ENCODE data around the gene TAS2R19.
"Not testable (repeated sequence)": the region's sequence is repeated elsewhere in the genome, so short reads cannot be mapped to it uniquely, and the experiment has no call there.

TAS2R19 gene

DNA sequence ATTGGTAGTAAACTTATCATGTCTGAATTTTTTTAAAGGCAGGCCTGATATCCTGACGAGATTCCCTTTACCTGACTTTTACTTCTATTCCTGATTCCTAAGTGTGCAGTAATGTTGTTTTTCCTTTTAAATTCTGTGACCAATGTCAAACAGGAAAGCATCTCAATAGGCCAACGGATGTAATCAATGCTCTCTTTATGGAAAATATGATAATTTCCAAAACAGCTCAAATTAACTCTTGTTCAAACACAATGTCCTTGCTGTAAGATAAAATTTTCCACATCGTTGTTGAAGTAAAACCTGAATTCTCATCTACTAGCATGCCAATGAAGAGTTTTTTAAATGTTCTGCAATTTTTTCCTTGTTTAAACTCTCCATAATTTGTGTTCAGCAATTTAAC is 16.8 kb upstream of the TAS2R19 start:
- no peak overlapping the region for H3K4me3 ChIP-seq (ENCODE audit: low read length)
- H3K27me3 ChIP-seq (ENCODE audit: control insufficient read depth, insufficient read depth, low read length), result no peaks in the 10 kb centered on the region
- no peak overlapping the region for H3K27ac ChIP-seq (ENCODE audit: low read length)
- H3K36me3 ChIP-seq (ENCODE audit: control insufficient read depth, low read depth, low read length), result no peaks in the 10 kb centered on the region
- H3K9me3 ChIP-seq (ENCODE audit: control insufficient read depth, low read depth, low read length), result no peaks in the 10 kb centered on the region
- H3K9ac ChIP-seq (ENCODE audit: low read length), result no peak overlapping the region
- no peaks in the 10 kb centered on the region for H3K4me1 ChIP-seq (ENCODE audit: control insufficient read depth, low read depth, low read length)

DNA sequence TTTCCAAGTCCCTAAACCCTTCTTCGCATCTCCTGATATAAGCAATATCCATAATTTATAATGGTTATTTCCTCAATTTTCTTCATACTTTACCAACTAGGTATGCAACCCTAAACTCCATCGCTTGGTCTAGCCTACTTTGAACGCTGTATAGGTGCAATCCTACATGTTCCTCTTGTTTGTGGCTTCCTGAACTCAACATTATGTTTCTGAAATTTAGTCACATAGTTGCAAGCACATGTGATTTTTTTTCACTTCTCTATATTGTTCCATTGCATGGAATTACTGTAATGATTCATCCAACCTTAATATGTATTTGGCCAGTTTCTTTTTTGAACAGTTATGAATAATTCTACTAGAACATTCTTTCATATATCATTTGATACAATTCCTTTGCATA is 11.5 kb upstream of the TAS2R19 start:
- H3K4me1 ChIP-seq (ENCODE audit: control insufficient read depth, low read depth, low read length); H3K9me3 ChIP-seq (ENCODE audit: control insufficient read depth, low read depth, low read length); H3K9ac ChIP-seq (ENCODE audit: low read length); H3K27me3 ChIP-seq (ENCODE audit: control insufficient read depth, insufficient read depth, low read length); H3K36me3 ChIP-seq (ENCODE audit: control insufficient read depth, low read depth, low read length); H3K27ac ChIP-seq (ENCODE audit: low read length); H3K4me3 ChIP-seq (ENCODE audit: low read length): not testable (repeated sequence)

DNA sequence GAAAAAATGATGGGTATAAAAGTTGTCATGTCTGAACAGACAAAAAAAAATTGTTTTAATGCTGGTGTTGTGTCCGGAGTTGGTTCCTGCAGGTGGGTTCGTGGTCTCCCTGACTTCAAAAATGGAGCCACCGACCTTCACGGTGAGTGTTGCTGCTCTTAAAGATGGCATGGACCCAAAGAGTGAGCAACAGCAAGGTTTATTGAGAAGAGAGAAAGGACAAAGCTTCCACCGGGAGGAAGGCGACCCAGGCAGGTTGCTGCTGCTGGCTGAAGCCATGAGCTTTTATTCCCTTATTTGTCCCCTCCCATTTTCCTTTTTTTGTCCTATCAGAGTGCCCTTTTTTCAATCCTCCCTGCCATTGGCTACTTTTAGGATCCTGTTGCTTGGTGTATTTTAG is 8.9 kb upstream of the TAS2R19 start, which contains the start of gene TAS2R31:
TAS2R31 (minus strand) TSS at position 101 of the 400 bp plus-strand sequence; CDS start at position 29, 72 bp downstream.
- no peaks in the 10 kb centered on the region for H3K27me3 ChIP-seq (ENCODE audit: control insufficient read depth, insufficient read depth, low read length)
- H3K9ac ChIP-seq (ENCODE audit: low read length), result no peak within 1 kb of the TSS
- H3K9me3 ChIP-seq (ENCODE audit: control insufficient read depth, low read depth, low read length), result no peaks in the 10 kb centered on the region
- H3K36me3 ChIP-seq (ENCODE audit: control insufficient read depth, low read depth, low read length), result no peaks in the 10 kb centered on the region
- no peaks in the 10 kb centered on the region for H3K4me1 ChIP-seq (ENCODE audit: control insufficient read depth, low read depth, low read length)
- H3K27ac ChIP-seq (ENCODE audit: low read length), result no peak within 1 kb of the TSS
- no peak within 1 kb of the TSS for H3K4me3 ChIP-seq (ENCODE audit: low read length)

DNA sequence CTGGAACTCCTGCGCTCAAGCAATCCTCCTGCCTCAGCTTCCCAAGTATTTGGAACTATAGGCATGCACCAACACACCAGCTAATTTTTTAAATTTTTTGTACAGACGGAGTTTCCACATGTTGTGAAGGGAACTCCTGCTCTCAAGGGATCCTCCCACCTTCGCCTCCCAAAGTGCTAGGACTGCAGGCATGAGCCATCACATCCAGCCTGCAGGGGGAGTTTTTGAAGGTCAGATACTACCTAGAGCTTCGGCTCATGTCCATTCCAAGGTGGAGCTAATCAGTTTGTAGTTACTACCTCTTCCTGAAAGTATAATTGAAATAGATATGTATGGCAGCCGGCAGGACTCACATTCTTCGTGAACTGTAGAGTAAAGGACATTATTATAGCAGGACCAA is 3.7 kb upstream of the TAS2R19 start:
- Histone ChIP-seq H3K27me3 (ENCODE audit: control insufficient read depth, insufficient read depth, low read length) (no peaks in the 10 kb centered on the region), H3K9ac (ENCODE audit: low read length) (no peak overlapping the region), H3K36me3 (ENCODE audit: control insufficient read depth, low read depth, low read length) (no peaks in the 10 kb centered on the region), H3K9me3 (ENCODE audit: control insufficient read depth, low read depth, low read length) (no peaks in the 10 kb centered on the region), H3K27ac (ENCODE audit: low read length) (no peak overlapping the region), H3K4me3 (ENCODE audit: low read length) (no peak overlapping the region), H3K4me1 (ENCODE audit: control insufficient read depth, low read depth, low read length) (no peaks in the 10 kb centered on the region)

DNA sequence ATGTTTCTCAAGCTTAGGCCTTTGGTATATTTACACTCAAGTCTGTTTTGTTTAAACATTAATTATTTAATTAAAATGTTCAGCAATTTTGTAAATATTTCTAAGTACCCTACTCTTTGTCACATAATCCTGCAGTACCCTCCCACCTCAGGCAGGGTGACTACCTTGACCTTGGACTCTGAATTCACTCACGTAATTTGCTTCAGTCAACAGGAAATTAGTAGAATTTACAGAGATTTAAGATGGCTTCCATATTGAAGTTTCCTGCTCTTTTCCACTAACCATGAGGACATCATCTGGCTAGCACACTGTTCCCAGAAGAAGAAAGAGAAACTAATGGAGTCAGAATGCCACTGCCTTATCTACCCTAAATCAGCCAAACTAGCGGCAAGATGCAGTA is 967 bp upstream of the TAS2R19 start:
- Histone ChIP-seq H3K4me1 (ENCODE audit: control insufficient read depth, low read depth, low read length) (no peaks in the 10 kb centered on the region), H3K4me3 (ENCODE audit: low read length) (no peak overlapping the region), H3K9ac (ENCODE audit: low read length) (no peak overlapping the region), H3K27ac (ENCODE audit: low read length) (no peak overlapping the region), H3K27me3 (ENCODE audit: control insufficient read depth, insufficient read depth, low read length) (no peaks in the 10 kb centered on the region), H3K36me3 (ENCODE audit: control insufficient read depth, low read depth, low read length) (no peaks in the 10 kb centered on the region), H3K9me3 (ENCODE audit: control insufficient read depth, low read depth, low read length) (no peaks in the 10 kb centered on the region)

DNA sequence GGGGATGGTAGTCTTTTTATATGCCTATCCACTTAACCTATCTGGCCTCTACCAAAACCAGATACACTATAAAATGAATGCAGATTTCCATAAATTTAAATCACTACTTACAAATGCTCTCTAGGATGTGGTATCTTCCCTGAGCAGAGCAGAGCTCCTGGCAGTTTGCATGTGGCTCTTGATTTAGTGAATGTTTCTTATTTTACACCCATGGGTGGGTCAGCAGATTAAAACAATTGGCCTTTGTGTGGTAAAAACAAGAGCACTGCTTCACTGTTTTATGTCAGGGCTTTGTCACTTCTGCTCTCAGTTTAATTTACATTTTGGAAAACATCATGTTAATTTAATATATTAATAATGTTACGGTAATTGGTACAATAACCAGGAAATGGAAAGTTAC is 5.5 kb downstream of the TAS2R19 start:
- Histone ChIP-seq H3K36me3 (ENCODE audit: control insufficient read depth, low read depth, low read length) (no peaks in the 10 kb centered on the region), H3K27ac (ENCODE audit: low read length) (no peak overlapping the region), H3K4me3 (ENCODE audit: low read length) (no peak overlapping the region), H3K27me3 (ENCODE audit: control insufficient read depth, insufficient read depth, low read length) (no peaks in the 10 kb centered on the region), H3K9me3 (ENCODE audit: control insufficient read depth, low read depth, low read length) (no peaks in the 10 kb centered on the region), H3K4me1 (ENCODE audit: control insufficient read depth, low read depth, low read length) (no peaks in the 10 kb centered on the region), H3K9ac (ENCODE audit: low read length) (no peak overlapping the region)

DNA sequence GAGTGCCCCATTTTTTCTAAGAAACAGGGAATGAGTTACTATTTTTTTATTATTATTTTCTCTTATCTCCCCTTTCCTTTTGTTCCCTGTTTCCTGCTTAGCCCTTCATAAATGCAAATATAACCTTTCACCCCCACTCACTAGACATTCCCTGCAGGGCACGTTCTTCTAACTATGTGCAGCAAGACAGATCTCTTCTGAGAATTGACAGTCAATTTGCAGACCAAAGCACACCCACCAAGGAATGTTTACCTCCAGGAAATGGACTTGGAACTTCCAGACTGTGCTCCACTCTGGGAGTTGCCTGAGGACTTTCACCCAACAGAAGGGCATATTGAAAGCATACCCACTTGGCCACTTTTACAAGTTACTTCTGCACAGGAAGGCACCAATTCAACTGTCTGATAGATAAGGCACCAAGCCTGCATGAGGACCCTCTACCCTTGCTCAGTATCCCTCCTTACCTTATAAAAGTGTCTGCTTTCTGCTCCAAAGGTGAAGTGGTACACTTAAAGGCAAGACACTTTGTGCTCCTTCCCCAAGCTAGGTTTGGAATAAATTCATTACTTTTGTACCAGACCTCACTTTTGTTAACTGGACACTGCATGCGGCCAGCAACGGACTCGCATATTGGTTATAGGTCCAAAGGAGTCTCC is 6.5 kb downstream of the TAS2R19 start:
- H3K36me3 ChIP-seq (ENCODE audit: control insufficient read depth, low read depth, low read length), result no peaks in the 10 kb centered on the region
- no peak overlapping the region for H3K4me3 ChIP-seq (ENCODE audit: low read length)
- H3K27me3 ChIP-seq (ENCODE audit: control insufficient read depth, insufficient read depth, low read length), result no peaks in the 10 kb centered on the region
- H3K27ac ChIP-seq (ENCODE audit: low read length), result no peak overlapping the region
- no peaks in the 10 kb centered on the region for H3K4me1 ChIP-seq (ENCODE audit: control insufficient read depth, low read depth, low read length)
- no peaks in the 10 kb centered on the region for H3K9me3 ChIP-seq (ENCODE audit: control insufficient read depth, low read depth, low read length)
- H3K9ac ChIP-seq (ENCODE audit: low read length), result no peak overlapping the region

DNA sequence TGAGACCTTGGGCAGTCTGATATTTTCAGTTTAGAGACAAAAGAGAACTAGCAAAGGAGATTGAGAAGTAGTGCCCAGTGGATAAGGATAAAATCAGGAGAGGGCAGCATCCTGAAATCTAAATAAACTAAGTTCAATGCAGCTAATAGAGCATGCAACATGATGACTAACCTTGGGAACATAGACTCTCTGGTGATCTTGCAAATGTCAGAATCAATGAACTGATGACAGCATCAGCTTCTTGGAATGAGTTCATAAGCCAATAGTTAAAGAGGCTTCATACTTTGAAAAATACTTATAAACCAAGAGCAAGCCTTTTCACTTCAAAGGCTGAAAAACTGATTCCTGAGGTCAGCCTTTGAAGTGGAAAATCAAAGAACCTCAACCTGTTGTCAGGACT is 8.2 kb downstream of the TAS2R19 start:
- no peaks in the 10 kb centered on the region for H3K27me3 ChIP-seq (ENCODE audit: control insufficient read depth, insufficient read depth, low read length)
- no peak overlapping the region for H3K9ac ChIP-seq (ENCODE audit: low read length)
- no peaks in the 10 kb centered on the region for H3K9me3 ChIP-seq (ENCODE audit: control insufficient read depth, low read depth, low read length)
- H3K27ac ChIP-seq (ENCODE audit: low read length), result no peak overlapping the region
- no peak overlapping the region for H3K4me3 ChIP-seq (ENCODE audit: low read length)
- H3K4me1 ChIP-seq (ENCODE audit: control insufficient read depth, low read depth, low read length), result no peaks in the 10 kb centered on the region
- H3K36me3 ChIP-seq (ENCODE audit: control insufficient read depth, low read depth, low read length), result no peaks in the 10 kb centered on the region

DNA sequence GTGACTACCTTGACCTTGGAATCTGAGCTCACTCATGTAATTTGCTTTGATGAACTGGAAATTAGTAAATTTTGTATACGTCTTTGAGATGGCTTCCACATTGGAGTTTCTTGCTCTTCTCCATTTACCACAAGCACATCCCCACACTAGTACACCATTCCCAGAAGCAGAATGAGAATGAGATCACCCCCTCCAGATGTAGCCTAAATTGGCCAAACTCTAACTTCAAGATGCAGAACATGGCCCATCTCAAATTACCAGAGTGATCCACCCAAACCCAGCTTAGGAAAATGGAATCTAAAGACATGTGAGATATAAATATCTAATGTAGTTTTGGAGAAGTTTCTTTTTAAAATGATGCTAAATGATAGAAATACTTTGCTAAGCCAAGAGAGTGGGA is 14.8 kb downstream of the TAS2R19 start:
- H3K27me3 ChIP-seq (ENCODE audit: control insufficient read depth, insufficient read depth, low read length), result no peaks in the 10 kb centered on the region
- H3K27ac ChIP-seq (ENCODE audit: low read length), result no peak overlapping the region
- no peaks in the 10 kb centered on the region for H3K4me1 ChIP-seq (ENCODE audit: control insufficient read depth, low read depth, low read length)
- no peak overlapping the region for H3K9ac ChIP-seq (ENCODE audit: low read length)
- no peak overlapping the region for H3K4me3 ChIP-seq (ENCODE audit: low read length)
- no peaks in the 10 kb centered on the region for H3K36me3 ChIP-seq (ENCODE audit: control insufficient read depth, low read depth, low read length)
- no peaks in the 10 kb centered on the region for H3K9me3 ChIP-seq (ENCODE audit: control insufficient read depth, low read depth, low read length)

DNA sequence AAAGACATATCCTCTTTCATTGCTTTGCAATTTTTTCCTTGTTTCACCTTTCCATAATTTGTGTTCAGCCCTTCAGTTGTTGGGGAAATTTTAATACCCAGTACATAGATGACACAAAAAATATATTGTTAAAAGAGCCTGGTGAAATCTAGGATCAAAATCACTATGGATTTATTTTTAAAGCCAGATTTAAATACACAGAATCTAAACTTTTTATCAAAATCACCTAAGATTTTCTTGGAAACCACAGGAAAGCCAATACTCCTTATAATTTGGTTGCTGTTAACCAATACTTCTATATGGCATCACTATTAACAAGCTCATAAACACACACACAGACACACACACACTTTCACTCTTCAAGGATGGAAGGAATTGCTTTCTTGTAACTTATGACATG is 24.2 kb downstream of the TAS2R19 start, which contains the start of gene TAS2R20:
TAS2R20 (minus strand) TSS at position 101 of the 400 bp plus-strand sequence. CDS start 429 bp downstream, outside the sequence.
- Histone ChIP-seq H3K4me1 (ENCODE audit: control insufficient read depth, low read depth, low read length) (no peaks in the 10 kb centered on the region), H3K27me3 (ENCODE audit: control insufficient read depth, insufficient read depth, low read length) (no peaks in the 10 kb centered on the region), H3K27ac (ENCODE audit: low read length) (no peak within 1 kb of the TSS), H3K4me3 (ENCODE audit: low read length) (no peak within 1 kb of the TSS), H3K9ac (ENCODE audit: low read length) (no peak within 1 kb of the TSS), H3K9me3 (ENCODE audit: control insufficient read depth, low read depth, low read length) (no peaks in the 10 kb centered on the region), H3K36me3 (ENCODE audit: control insufficient read depth, low read depth, low read length) (no peaks in the 10 kb centered on the region)

DNA sequence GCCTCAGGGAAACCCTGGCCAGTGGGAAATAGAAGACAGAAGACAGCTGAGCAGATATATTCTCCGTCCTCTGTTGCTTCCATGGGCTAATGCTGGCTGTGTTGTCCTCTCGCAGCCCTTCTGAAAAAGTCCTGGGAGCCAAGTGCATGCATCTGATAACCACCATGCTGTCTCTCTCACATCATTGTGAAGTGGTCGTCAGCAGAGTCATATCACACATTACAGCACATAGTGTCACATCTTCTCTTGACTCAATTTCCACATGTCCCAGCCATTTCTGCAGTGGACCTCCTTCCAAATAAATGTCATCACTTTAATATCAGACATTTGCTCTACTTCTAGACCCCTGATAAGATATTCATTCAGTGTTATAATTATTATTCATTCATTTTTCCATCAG is 28.1 kb downstream of the TAS2R19 start:
- H3K9ac ChIP-seq (ENCODE audit: low read length), result no peak overlapping the region
- H3K27ac ChIP-seq (ENCODE audit: low read length), result no peak overlapping the region
- no peak overlapping the region for H3K4me3 ChIP-seq (ENCODE audit: low read length)
- no peaks in the 10 kb centered on the region for H3K4me1 ChIP-seq (ENCODE audit: control insufficient read depth, low read depth, low read length)
- H3K9me3 ChIP-seq (ENCODE audit: control insufficient read depth, low read depth, low read length), result peaks cover 6% of the 10 kb centered on the region
- H3K36me3 ChIP-seq (ENCODE audit: control insufficient read depth, low read depth, low read length), result no peaks in the 10 kb centered on the region
- no peaks in the 10 kb centered on the region for H3K27me3 ChIP-seq (ENCODE audit: control insufficient read depth, insufficient read depth, low read length)

DNA sequence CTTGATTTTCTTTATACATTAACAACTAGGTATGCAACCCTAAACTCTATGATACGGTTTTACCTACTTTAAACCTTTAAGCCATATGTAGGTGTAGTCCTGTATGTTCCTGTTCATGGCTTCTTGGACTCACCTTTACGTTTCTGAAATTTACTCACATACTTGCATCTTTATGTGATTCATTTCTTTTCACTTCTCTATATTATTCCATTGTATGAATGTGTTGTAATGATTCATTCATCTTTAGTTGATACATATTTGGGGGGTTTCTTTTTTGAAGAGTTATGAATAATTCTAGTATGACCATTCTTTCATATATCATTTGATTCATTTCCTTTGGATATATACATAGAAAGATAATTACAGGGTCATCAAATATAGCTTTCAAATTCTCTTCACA is 33.3 kb downstream of the TAS2R19 start:
- Histone ChIP-seq H3K4me3 (ENCODE audit: low read length) (no peak overlapping the region), H3K36me3 (ENCODE audit: control insufficient read depth, low read depth, low read length) (no peaks in the 10 kb centered on the region), H3K9ac (ENCODE audit: low read length) (no peak overlapping the region), H3K9me3 (ENCODE audit: control insufficient read depth, low read depth, low read length) (peaks cover 6% of the 10 kb centered on the region), H3K27me3 (ENCODE audit: control insufficient read depth, insufficient read depth, low read length) (no peaks in the 10 kb centered on the region), H3K4me1 (ENCODE audit: control insufficient read depth, low read depth, low read length) (no peaks in the 10 kb centered on the region), H3K27ac (ENCODE audit: low read length) (no peak overlapping the region)
